Common myeloid progenitor, CD34-positive (primary cell): ENCODE results near the gene LSG1.

Experiments
- CTCF ChIA-PET: fragments of 350-600 bp; sonication (Branson Sonifier 250); formaldehyde crosslinking; loops from one replicate; lab custom pipeline; 2021; ENCODE audit warnings: antibody characterized with exemption; lab: Charles Lee
- POLR2A ChIA-PET: fragments of 350-600 bp; sonication (Branson Sonifier 250); formaldehyde crosslinking; loops from one replicate; lab custom pipeline; 2021; ENCODE audit warnings: antibody characterized with exemption; lab: Charles Lee
- DNase-seq, 3 donors: peaks; one replicate each; pipeline versions ENCODE4 v3.0.0 to v3.0.0-alpha.2; 2013
- H3K27ac ChIP-seq, 2 experiments: 1 replicate in 1 of 2; 2 replicates in 1 of 2; pipeline ENCODE4 v1.7.0; 2013; ENCODE audit warnings: inconsistent platforms in 2 of 2, low read length in 2 of 2, mild to moderate bottlenecking in 2 of 2, low read depth in 1 of 2, moderate library complexity in 1 of 2; ENCODE audit not compliant: severe bottlenecking in 2 of 2, insufficient read depth in 1 of 2, poor library complexity in 1 of 2
- H3K27me3 ChIP-seq, 5 experiments: replicated peaks in 2 of 5; 1 replicate in 3 of 5; 2 replicates in 2 of 5; pipeline versions ENCODE4 v1.6.1 to v1.7.0; 2013; ENCODE audit warnings: low read length in 4 of 5, mild to moderate bottlenecking in 2 of 5, moderate library complexity in 2 of 5, inconsistent platforms in 1 of 5; ENCODE audit not compliant: insufficient read depth in 5 of 5, control insufficient read depth in 4 of 5
- H3K36me3 ChIP-seq, 4 experiments: 1 replicate in 2 of 4; 2 replicates in 2 of 4; pipeline versions ENCODE4 v1.6.1 to v1.7.0; 2013; ENCODE audit warnings: low read length in 3 of 4, control low read depth in 1 of 4, mild to moderate bottlenecking in 1 of 4; ENCODE audit not compliant: control insufficient read depth in 4 of 4, insufficient read depth in 4 of 4
- H3K4me1 ChIP-seq, 4 experiments: 1 replicate in 3 of 4; 2 replicates in 1 of 4; pipeline versions ENCODE4 v1.6.1 to v1.7.1; 2013; ENCODE audit warnings: low read length in 3 of 4, mild to moderate bottlenecking in 3 of 4, control low read depth in 1 of 4, inconsistent platforms in 1 of 4, moderate library complexity in 1 of 4; ENCODE audit not compliant: control insufficient read depth in 4 of 4, insufficient read depth in 4 of 4; ENCODE audit errors: control extremely low read depth in 1 of 4
- H3K4me3 ChIP-seq, 7 experiments: 1 replicate in 4 of 7; 2 replicates in 3 of 7; pipeline versions ENCODE4 v1.5.1 to v1.7.0; 2013; ENCODE audit warnings: mild to moderate bottlenecking in 7 of 7, low read length in 6 of 7, moderate library complexity in 6 of 7, inconsistent platforms in 2 of 7, low read depth in 2 of 7, control low read depth in 1 of 7; ENCODE audit not compliant: insufficient read depth in 4 of 7, control insufficient read depth in 1 of 7; ENCODE audit errors: extremely low read depth in 1 of 7
- H3K9me3 ChIP-seq, 5 experiments: 1 replicate in 4 of 5; 2 replicates in 1 of 5; pipeline versions ENCODE4 v1.6.1 to v1.7.1; 2013; ENCODE audit warnings: low read length in 4 of 5, mild to moderate bottlenecking in 2 of 5, inconsistent platforms in 1 of 5, low read depth in 1 of 5, moderate library complexity in 1 of 5; ENCODE audit not compliant: control insufficient read depth in 4 of 5, insufficient read depth in 2 of 5; ENCODE audit errors: control extremely low read depth in 1 of 5
- WGBS: methylation state at CpG from one replicate; pipeline ENCODE4 v1.1.5; 2013; ENCODE audit not compliant: insufficient coverage; 5-methylcytosine and 5-hydroxymethylcytosine counted together

LSG1 gene

DNA sequence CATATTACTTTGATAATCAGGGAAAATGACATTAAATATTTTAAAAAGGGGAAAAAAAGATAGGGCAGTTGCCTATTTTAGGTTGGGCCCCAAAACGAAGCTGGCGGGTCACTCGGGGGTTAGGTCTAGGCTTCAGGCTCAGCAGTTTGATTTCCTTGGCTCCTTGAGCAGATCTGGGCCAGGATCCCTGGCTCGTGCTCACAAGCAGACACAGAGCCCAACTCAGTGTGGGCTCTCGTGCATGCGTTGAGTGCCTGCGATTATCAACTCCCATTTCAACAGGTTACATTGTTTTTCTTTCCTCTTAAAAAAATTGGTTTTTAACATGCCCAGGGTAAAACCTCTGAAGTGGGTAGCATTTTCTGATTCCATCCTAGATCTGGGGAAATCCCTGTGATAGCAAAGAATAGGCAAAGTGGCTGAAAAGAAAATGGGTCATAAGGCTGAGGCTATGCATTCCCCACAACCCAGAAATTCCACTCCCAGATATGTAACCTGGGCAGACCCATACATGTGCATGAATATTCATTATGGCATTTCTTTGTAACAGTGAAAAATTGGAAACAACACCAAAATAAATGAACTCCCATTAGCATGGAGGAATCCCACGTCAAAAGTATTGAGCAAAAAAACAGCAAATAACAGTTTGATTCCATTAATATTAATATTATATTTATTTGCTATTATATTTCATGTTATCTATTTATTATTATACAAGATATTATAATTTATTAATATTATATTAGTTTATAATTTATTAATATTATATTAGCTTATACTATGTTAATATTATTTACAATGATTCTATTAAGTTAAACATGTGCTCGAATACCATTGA, 41.5 kb upstream of the LSG1 start:
- CTCF ChIA-PET = no interaction called here
- WGBS = 97% methylated on average over 7 of the region's 9 CpGs
- no peak overlapping the region for H3K4me3 ChIP-seq
- peaks cover 0 to 3% (median 0%) of the 10 kb centered on the region in 4 experiments for H3K4me1 ChIP-seq
- H3K27ac ChIP-seq = no peak overlapping the region
- no peak for DNase-seq
- H3K36me3 ChIP-seq = no peaks in the 10 kb centered on the region
- no peaks in the 10 kb centered on the region for H3K27me3 ChIP-seq
- no peaks in the 10 kb centered on the region for H3K9me3 ChIP-seq
- POLR2A ChIA-PET = no interaction called here

- whole genome bisulfite sequencing = 78% methylated on average over 4 of the region's 6 CpGs
- ChIA-PET POLR2A (no interaction called here), CTCF (interaction anchor here (0.9 kb wide), 1 partner anchor 547 kb away, joined by 3 read pairs; no protein-coding TSS in a partner anchor)
- H3K9me3 ChIP-seq = peaks cover 0 to 3% (median 0%) of the 10 kb centered on the region in 5 experiments
- no peak overlapping the region for H3K4me3 ChIP-seq
- no peaks in the 10 kb centered on the region for H3K27me3 ChIP-seq
- H3K36me3 ChIP-seq = no peaks in the 10 kb centered on the region
- H3K27ac ChIP-seq = no peak overlapping the region
- DNase-seq = peak in 2 of 3 donors; percentile 61 to 67
- peaks cover 0 to 3% (median 0%) of the 10 kb centered on the region in 4 experiments for H3K4me1 ChIP-seq
These were observed 39.9 kb upstream of the LSG1 start for GRCh38 chr3:194711913-194712312.

GRCh38 chr3:194711286-194711685, 39.3 kb upstream of the LSG1 start:
- ChIA-PET POLR2A (no interaction called here), CTCF (no interaction called here)
- DNase-seq = no peak
- no peaks in the 10 kb centered on the region for H3K27me3 ChIP-seq
- 75% methylated on average over 2 of the region's 3 CpGs for WGBS
- H3K36me3 ChIP-seq = no peaks in the 10 kb centered on the region
- H3K9me3 ChIP-seq = peaks cover 0 to 3% (median 0%) of the 10 kb centered on the region in 5 experiments
- peaks cover 0 to 3% (median 0%) of the 10 kb centered on the region in 4 experiments for H3K4me1 ChIP-seq
- no peak overlapping the region for H3K4me3 ChIP-seq
- H3K27ac ChIP-seq = no peak overlapping the region

DNA sequence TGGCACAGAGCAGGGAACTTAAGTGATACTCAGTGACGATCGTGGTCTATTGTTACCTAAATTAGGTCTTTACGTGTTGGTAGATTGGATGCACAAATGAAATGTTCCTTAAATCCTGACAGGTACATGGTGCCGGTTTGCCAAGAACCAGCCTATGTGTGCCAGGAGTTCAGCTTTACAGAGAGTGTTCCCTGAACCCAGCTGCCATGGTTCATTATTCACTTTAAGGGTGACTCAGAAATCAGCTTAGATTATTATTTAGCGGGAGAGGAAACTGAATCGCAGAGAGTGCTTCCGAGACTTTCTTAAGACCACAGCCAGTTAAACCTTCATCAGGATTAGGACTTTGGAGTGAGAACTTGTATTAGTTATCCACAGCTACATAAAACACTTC, 35.2 kb upstream of the LSG1 start:
- CTCF ChIA-PET = interaction anchor here (0.9 to 1.0 kb wide), 2 partner anchors 287 to 373 kb away, joined by 3 read pairs; no protein-coding TSS in a partner anchor

GRCh38 chr3:194705761-194706160, 33.8 kb upstream of the LSG1 start:
- ChIA-PET CTCF (no interaction called here), POLR2A (interaction anchor here (0.6 kb wide), 1 partner anchor 252 kb away, joined by 3 read pairs; no protein-coding TSS in a partner anchor)
- Histone ChIP-seq H3K4me3 (no peak overlapping the region), H3K27ac (no peak overlapping the region), H3K36me3 (no peaks in the 10 kb centered on the region), H3K9me3 (peaks cover 0 to 3% (median 0%) of the 10 kb centered on the region in 5 experiments), H3K4me1 (no peaks in the 10 kb centered on the region), H3K27me3 (no peaks in the 10 kb centered on the region)
- WGBS = 96% methylated on average over 4 of the region's 11 CpGs
- DNase-seq = no peak

More for the DNA sequence above, 35.2 kb upstream of the LSG1 start:
- H3K27ac ChIP-seq = no peak overlapping the region
- no peak overlapping the region for H3K4me3 ChIP-seq
- H3K9me3 ChIP-seq = peaks cover 0 to 3% (median 0%) of the 10 kb centered on the region in 5 experiments
- H3K27me3 ChIP-seq = no peaks in the 10 kb centered on the region
- POLR2A ChIA-PET = no interaction called here
- no peaks in the 10 kb centered on the region for H3K36me3 ChIP-seq
- peaks cover 0 to 3% (median 0%) of the 10 kb centered on the region in 4 experiments for H3K4me1 ChIP-seq
- 100% methylated on average over 4 of the region's 7 CpGs for WGBS
- no peak for DNase-seq

DNA sequence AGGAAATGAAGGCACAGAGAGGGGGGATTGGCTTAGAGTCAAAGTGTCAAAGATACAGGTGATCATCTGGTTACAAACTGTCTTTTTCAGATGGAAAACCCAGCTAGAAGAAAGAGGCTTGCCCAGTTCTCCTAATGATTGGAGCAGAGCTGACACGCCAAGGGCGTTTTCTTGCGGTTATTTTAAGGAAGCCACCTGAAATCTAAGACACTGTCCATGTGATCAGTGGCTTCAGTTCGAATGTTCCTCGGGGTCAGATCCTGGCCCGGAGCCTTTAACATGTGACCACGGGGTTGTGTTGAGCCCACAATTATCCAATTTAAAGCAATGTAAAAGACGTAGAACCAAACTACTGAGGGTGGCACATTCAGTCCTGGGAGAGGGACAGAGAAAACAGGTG, 33.2 kb upstream of the LSG1 start:
- no peaks in the 10 kb centered on the region for H3K27me3 ChIP-seq
- POLR2A ChIA-PET = interaction anchor here (0.6 kb wide), 1 partner anchor 252 kb away, joined by 3 read pairs; no protein-coding TSS in a partner anchor

GRCh38 chr3:194702545-194702944, 30.6 kb upstream of the LSG1 start:
- POLR2A ChIA-PET = no interaction called here
- DNase-seq = no peak
- WGBS = 94% methylated on average over 3 of the region's 9 CpGs
- Histone ChIP-seq H3K27ac (no peak overlapping the region), H3K4me1 (no peaks in the 10 kb centered on the region), H3K36me3 (no peaks in the 10 kb centered on the region), H3K4me3 (no peak overlapping the region), H3K27me3 (no peaks in the 10 kb centered on the region), H3K9me3 (peaks cover 0 to 17% (median 3%) of the 10 kb centered on the region in 5 experiments)
- CTCF ChIA-PET = no interaction called here

More for the DNA sequence above, 33.2 kb upstream of the LSG1 start:
- CTCF ChIA-PET = no interaction called here
- 92% methylated on average over 8 of the region's 8 CpGs for WGBS
- Histone ChIP-seq H3K4me1 (no peaks in the 10 kb centered on the region), H3K4me3 (no peak overlapping the region), H3K36me3 (no peaks in the 10 kb centered on the region), H3K9me3 (peaks cover 0 to 3% (median 0%) of the 10 kb centered on the region in 5 experiments), H3K27ac (no peak overlapping the region)
- DNase-seq = no peak
